NCI-H2107 treated with DMSO at 0.1 percent for 48 hours (cell line): ENCODE measurements around the gene RPS5.
A peak's percentile ranks its signal among the peaks of the same experiment; 100 is the strongest.
"Not testable (repeated sequence)": the region's sequence is repeated elsewhere in the genome, so short reads cannot be mapped to it uniquely, and the experiment has no call there.

Experiments used
- DNase-seq: peaks from one replicate; lab custom pipeline; 2025; ENCODE audit not compliant: unreplicated experiment; lab: John Stamatoyannopoulos, UW

Gene RPS5

DNA sequence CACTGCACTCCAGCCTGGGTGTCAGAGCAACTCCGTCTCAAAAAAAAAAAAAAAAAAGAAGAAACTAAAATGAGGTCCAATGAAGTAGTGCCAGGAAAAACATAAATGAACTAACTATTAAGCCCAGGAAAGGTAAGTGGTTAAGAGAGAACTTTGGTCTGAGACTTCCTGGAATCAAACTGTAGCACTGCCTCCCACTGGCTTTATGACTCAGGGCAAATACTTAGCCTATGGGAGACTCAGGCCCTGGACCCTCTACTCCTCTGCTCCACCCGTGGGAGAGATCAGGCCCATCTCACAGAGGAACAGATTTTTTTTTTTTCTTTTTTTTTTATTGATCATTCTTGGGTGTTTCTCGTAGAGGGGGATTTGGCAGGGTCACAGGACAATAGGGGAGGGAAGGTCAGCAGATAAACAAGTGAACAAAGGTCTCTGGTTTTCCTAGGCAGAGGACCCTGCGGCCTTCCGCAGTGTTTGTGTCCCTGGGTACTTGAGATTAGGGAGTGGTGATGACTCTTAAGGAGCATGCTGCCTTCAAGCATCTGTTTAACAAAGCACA is 16.9 kb downstream of the RPS5 start:
- not testable (repeated sequence) for DNase-seq

- no peak for DNase-seq
Measured at GRCh38 chr19:58406818-58407657, 20.0 kb downstream of the RPS5 start.

DNA sequence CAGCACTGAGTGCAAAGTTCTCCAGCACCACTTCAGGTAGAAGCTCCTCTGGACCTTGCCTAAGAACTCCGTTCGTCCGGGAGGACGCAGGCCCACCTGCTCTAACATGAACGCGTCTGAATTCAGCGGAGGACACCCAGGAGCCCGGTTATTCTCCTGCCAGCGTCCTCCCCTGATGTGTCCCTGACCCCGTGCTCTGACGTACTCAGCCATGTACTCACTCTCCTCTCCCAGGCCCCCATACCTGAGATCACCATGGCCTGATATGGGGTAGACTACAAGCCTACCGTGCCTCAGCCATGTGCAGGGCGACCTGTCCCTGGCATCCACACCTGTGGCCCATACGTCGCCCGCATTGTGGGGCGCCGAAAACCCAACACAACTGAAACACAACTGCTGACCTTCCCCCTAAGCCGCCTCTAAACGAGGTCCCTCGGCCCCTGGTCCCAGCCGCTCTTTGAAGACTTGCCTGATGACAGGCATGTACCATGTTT is 20.6 kb downstream of the RPS5 start:
- DNase-seq, result no peak

DNA sequence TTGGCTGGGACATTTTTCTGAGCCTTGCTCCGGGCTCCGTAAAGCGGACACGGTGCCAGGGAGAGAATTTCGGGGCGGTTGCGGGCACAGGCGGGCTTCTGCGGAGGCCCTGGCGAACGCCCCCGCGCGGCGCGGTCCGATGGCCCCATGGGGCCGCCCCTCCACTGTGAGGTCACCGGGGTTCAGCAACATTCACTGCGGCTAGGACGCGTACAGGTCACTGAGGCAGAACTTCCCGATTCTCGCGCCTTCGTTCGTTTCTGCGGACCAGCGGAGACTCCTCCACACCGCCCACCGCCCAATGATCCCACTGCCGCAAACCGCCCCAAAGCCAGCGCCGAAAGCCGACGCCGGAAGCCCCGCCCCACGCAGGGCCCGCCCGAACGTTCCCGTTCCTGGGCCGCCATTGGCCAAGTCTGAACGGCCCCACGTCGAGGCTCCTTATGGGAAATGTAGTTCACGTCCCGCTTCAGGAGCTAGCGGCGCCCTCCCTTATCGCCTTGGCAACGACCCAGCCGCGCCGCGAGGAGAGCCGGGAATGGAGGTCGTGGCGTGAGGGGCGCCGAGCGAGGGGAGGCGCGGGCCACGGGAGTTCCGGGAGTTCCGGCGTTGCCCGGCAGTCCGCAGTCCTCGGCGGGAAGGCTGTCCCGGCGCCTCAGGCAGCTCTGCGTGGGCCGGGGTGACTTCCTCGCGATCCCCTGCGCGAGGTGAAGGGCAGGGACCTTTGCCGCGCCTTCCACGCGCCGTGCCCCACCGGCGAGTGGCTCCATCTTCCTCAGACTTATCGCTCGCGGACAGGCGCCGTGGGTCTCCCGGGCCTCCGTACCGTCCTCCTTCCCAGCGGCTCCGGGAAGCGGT is 21.3 kb downstream of the RPS5 start, which contains the start of gene ZNF584:
Gene ZNF584, plus strand, starts transcription at position 498 of the 858 bp plus-strand sequence. CDS start 499 bp downstream, outside the sequence.
- DNase-seq, result peak; percentile 91

DNA sequence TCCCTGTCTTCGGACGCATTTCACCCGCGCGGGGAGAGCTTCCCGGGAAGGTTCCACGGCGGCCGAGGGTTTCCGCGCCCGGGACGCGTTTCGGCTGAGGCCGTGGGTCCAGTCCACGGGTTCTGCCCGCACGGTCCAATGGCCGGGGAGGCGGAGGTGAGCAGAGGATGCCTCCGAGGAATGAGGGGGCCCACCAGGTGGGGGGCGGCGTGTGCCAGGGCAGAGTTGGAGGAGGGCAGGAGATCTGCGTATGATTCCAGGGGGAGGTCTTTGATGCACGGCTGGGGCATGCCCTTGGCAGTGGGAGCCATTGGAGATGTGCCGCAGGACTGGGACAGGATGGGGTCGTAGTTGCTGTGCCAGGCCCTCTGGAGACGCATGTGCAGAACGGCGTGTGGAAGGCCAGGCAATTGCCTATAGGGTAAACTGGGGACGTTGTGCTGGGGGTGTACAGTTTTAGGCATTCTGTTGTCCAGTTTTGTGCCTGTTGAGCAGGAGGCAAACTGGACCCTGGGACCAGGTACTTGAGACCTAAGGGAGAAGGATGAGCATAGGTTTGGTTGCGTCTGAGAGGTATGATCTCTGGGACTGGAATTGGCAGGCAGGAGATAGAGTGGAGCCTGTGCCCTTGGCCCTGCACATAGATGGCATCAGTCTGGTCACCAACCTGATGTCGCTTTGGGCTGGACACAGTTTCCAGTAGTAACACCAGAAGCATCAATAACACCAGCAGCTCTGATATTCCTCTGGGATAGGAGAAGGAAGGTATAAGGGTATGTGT is 22.1 kb downstream of the RPS5 start:
- DNase-seq, result no peak

GRCh38 chr19:58416604-58417003 is 29.5 kb downstream of the RPS5 start:
- no peak for DNase-seq

GRCh38 chr19:58417071-58417470 is 30.0 kb downstream of the RPS5 start:
- no peak for DNase-seq

DNA sequence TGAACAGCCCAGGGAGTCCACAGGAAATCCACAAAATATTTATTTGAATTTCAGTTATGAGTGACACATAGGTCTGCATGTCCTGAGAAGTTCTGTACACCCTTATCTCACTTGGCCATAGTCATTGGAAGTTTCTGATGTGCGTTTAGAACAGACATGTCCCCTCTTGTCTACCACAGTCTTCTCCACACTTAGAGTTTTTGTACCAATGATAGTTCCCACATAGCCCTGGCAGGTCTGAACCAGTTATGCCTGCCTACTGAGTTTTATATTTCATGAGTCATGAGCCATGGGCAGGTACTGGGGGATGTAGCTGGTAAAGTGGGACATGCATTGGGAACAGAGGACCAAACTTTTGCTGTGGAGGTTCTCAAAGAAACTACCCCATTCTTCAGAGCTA is 41.5 kb downstream of the RPS5 start:
- no peak for DNase-seq

- no peak for DNase-seq
Measured at GRCh38 chr19:58429745-58430144, 42.7 kb downstream of the RPS5 start.

DNA sequence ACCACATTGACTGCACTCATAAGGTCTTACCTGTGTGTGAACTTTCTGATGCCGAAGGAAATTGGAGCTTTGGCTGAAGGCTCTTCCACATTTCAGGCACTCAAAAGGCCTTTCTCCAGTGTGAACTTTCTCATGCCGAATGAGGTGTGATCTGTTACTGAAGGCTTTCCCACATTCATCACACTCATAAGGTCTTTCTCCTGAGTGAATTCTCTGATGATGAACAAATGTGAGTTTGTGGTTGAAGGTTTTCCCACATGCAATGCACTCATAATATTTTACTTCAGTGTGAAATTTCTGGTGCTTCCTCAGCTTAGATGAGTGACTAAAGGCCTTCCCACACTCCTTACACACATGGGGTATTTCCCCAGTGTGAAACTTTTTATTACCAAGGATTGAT is 47.1 kb downstream of the RPS5 start:
- DNase-seq, result no peak

DNA sequence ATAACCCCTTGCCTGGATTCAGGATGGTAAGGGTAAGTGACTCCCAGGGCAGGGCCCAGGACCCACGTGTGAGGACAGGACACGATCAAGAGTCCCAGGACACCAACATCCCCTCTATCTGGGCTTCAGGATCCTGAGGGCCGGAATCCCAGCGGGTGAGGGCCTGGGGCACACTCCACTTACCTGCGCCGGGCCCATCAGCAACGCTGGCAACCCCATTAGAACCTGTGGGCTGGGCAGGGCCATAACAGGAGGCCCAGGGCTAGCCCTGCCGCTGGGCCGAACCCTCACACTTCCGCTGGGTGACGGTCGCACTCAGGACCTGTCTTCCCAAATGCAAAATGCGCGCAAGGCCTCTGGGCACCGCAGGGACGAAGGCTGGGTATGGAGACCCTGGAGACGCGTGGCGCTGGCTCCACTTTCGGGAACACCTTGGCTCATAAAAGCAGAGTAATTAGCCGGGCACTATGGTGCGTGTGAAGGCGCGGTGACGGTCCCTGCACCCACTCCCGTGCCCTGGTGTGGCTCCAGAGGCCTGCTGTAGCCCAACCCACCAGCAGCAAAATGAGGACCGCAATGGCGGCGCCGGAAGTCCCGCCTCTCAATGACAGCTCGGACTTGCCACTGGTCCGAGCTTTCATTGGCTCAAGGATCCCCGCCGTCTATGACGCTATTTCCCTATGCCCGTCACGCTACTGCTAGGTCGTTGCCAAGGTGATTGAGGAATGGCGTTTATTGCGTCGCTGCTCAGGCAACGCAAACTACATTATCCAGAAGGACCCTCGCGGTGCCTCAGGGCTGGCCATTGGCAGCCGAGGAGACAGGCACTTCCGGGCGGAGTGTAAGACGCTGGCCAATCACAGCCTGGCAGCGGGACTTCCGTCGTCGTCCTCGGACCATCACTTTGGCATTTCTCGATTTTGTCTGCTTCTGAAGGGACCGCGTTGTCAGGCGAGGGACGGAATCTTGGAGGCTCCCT is 52.8 kb downstream of the RPS5 start, which contains the start of gene ZNF132:
Gene ZNF132, minus strand, starts transcription at position 578 of the 979 bp plus-strand sequence. Its CDS starts 332 bp downstream, at position 246.
- DNase-seq, result no peak

DNA sequence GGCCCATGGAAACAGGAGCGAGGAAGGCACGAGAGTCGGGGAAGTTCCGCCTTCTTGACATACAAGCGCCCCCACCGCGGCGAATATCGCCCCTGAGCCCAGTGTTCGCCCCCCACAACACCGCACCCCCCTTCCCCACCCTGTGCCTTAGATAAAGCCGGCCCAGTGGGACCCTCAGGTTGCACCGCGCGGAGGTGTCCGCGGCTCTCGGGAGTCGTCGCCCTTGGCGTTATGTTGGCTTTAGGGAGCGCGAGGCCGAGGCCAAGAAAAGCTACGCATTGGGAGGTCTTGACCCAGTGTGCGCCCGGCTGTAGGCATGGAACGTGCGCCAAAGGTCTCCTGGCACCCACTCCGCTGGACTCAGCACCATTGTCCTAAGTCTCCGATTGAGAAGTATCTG is 53.5 kb downstream of the RPS5 start:
- DNase-seq, result no peak

- not testable (repeated sequence) for DNase-seq
Measured at GRCh38 chr19:58442986-58443385, 55.9 kb downstream of the RPS5 start.
